HepG2 (cell line): ENCODE data around the gene ROMO1. TPM values are rescaled to one million over a fixed set of nuclear protein-coding genes. Genes with fewer than 3 reads are reported as not detected.
A peak's percentile ranks its signal among the peaks of the same experiment; 100 is the strongest.

Experiments used
- EED ChIP-seq: sonication (generic); formaldehyde crosslinking; IDR thresholded peaks from 2 replicates; pipeline ENCODE4 v1.5.0; 2020; ENCODE audit warnings: mild to moderate bottlenecking, missing genetic modification reagents
- GATA4 ChIP-seq: sonication (generic); IDR thresholded peaks from 2 replicates; pipeline ENCODE4 v1.6.1; 2016; ENCODE audit warnings: antibody characterized with exemption, low read depth, borderline replicate concordance
- GTF2F1 ChIP-seq: fragments of 150-350 bp; IDR thresholded peaks from 2 replicates; pipeline ENCODE4 v1.6.1; 2014; ENCODE audit warnings: low read length
- HOXA9 ChIP-seq: sonication (generic); formaldehyde crosslinking; IDR thresholded peaks from 2 replicates; pipeline ENCODE4 v1.8.1; 2022; ENCODE audit warnings: missing genetic modification reagents, mild to moderate bottlenecking, moderate library complexity, borderline replicate concordance
- NFE2L1 ChIP-seq: sonication (generic); formaldehyde crosslinking; IDR thresholded peaks from 2 replicates; pipeline ENCODE4 v1.4.0; 2020; ENCODE audit warnings: missing genetic modification reagents, mild to moderate bottlenecking, borderline replicate concordance
- NRL ChIP-seq: sonication (generic); formaldehyde crosslinking; IDR thresholded peaks from 2 replicates; pipeline ENCODE4 v1.5.0; 2020; ENCODE audit warnings: missing genetic modification reagents, mild to moderate bottlenecking, moderate library complexity, borderline replicate concordance
- PITX1 ChIP-seq: sonication (generic); formaldehyde crosslinking; IDR thresholded peaks from 2 replicates; pipeline ENCODE4 v1.5.1; 2020; ENCODE audit warnings: mild to moderate bottlenecking, missing genetic modification reagents
- TEAD2 ChIP-seq: sonication (generic); formaldehyde crosslinking; IDR thresholded peaks from 2 replicates; pipeline ENCODE4 v1.9.0; 2021; ENCODE audit warnings: missing genetic modification reagents
- ZBTB40 ChIP-seq, 2 experiments: fragments of 450-650 bp in 1 of 2; sonication (generic) in 1 of 2; formaldehyde crosslinking in 1 of 2; IDR thresholded peaks; 2 replicates each; pipeline versions ENCODE4 v1.6.1 to v1.8.0; 2016 to 2022; ENCODE audit warnings: antibody characterized with exemption in 1 of 2, mild to moderate bottlenecking in 1 of 2, missing genetic modification reagents in 1 of 2
- ZEB1 ChIP-seq: IDR thresholded peaks from 2 replicates; pipeline ENCODE4 v1.6.1; 2012; ENCODE audit warnings: mild to moderate bottlenecking, low read depth, inconsistent platforms; ENCODE audit not compliant: insufficient replicate concordance
- ZFYVE20 ChIP-seq: sonication (generic); formaldehyde crosslinking; IDR thresholded peaks from 2 replicates; pipeline ENCODE4 v1.8.0; 2023; ENCODE audit warnings: low read depth, mild to moderate bottlenecking, moderate library complexity, missing genetic modification reagents, borderline replicate concordance
- ZNF33A ChIP-seq: sonication (generic); formaldehyde crosslinking; IDR thresholded peaks from 2 replicates; pipeline ENCODE4 v1.5.1; 2020; ENCODE audit warnings: missing genetic modification reagents, mild to moderate bottlenecking, moderate library complexity, borderline replicate concordance
- ZNF367 ChIP-seq: sonication (generic); formaldehyde crosslinking; IDR thresholded peaks from 2 replicates; pipeline ENCODE4 v1.4.0; 2020; ENCODE audit warnings: missing genetic modification reagents, borderline replicate concordance
- ZNF629 ChIP-seq: sonication (generic); formaldehyde crosslinking; conservative IDR thresholded peaks from 2 replicates; pipeline ENCODE4 v1.5.0; 2020; ENCODE audit warnings: missing genetic modification reagents
- ZNF710 ChIP-seq: sonication (generic); formaldehyde crosslinking; IDR thresholded peaks from 2 replicates; pipeline ENCODE4 v1.5.0; 2020; ENCODE audit warnings: mild to moderate bottlenecking, missing genetic modification reagents, borderline replicate concordance
- polyA plus RNA-seq, 8 experiments: library from polyadenylated mRNA; depleted of rRNA in 3 of 8; stranded (reverse) in 7 of 8; unstranded in 1 of 8; fragments of >200 nt; fragmentation: Illumina TruSeq in 4 of 8; extraction: Trizol in 4 of 8; gene quantifications; 2 replicates each; pipeline versions ENCODE4 v1.2.1 to v1.2.3, GENCODE V29; 2011 to 2016; ENCODE audit warnings: low read depth in 4 of 8, missing spikeins in 1 of 8, mixed read lengths in 1 of 8; ENCODE audit not compliant: insufficient read depth in 1 of 8
- total RNA-seq, 5 experiments: library from RNA; depleted of rRNA; stranded (reverse); fragments of >200 nt; fragmentation: Illumina TruSeq; extraction: Trizol; gene quantifications; 2 replicates each; pipeline ENCODE4 v1.2.3, GENCODE V29; 2016; ENCODE audit warnings: low read depth in 1 of 5
- TF ChIP-seq, protein P1 (sequence below): sonication (generic); formaldehyde crosslinking; IDR thresholded peaks from 2 replicates; pipeline ENCODE4 v1.8.0; 2022; ENCODE audit warnings: missing genetic modification reagents, mild to moderate bottlenecking, borderline replicate concordance

Gene ROMO1
- total and polyA plus RNA-seq, 2 of the 13 experiments (the other 11 are each of a cell fraction or from before 2014, with no cell fraction given): 636 to 755 TPM

GRCh38 chr20:35699127-35699956 is at the start of gene ROMO1, which contains the start of gene NFS1 (continued):
- TF ChIP-seq ZNF710 (CRISPR knock-in tag) (peak; percentile 97), ZFYVE20 (CRISPR knock-in tag) (peak; percentile 69; the same call in 1 of the 2 replicates), HOXA9 (CRISPR knock-in tag) (peak; percentile 94; the same call in 1 of the 2 replicates), GTF2F1 (no peak), ZNF33A (CRISPR knock-in tag) (no peak), GATA4 (peak; percentile 81), ZBTB40 (IDR thresholded peaks at IDR 0.05) (peak; percentile 97), ZBTB40 (CRISPR knock-in tag; IDR thresholded peaks at IDR 0.05) (peak; percentile 89), ZEB1 (peak; percentile 78), ZNF367 (CRISPR knock-in tag) (peak; percentile 73; the same call in 1 of the 2 replicates), ZNF629 (CRISPR knock-in tag) (peak; percentile 35; the same call in 1 of the 2 replicates), NFE2L1 (CRISPR knock-in tag) (peak; percentile 87), TEAD2 (no peak; the same call in 1 of the 2 replicates), NRL (CRISPR knock-in tag) (peak; percentile 98), PITX1 (peak; percentile 88), EED (CRISPR knock-in tag) (peak; percentile 99)
- TF ChIP-seq, protein P1, sequence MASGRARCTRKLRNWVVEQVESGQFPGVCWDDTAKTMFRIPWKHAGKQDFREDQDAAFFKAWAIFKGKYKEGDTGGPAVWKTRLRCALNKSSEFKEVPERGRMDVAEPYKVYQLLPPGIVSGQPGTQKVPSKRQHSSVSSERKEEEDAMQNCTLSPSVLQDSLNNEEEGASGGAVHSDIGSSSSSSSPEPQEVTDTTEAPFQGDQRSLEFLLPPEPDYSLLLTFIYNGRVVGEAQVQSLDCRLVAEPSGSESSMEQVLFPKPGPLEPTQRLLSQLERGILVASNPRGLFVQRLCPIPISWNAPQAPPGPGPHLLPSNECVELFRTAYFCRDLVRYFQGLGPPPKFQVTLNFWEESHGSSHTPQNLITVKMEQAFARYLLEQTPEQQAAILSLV (CRISPR knock-in tag): peak; percentile 100
